PFSK-1 (cell line): ENCODE measurements around the gene GDF10.

Experiments used
- POLR2AphosphoS5 ChIP-seq: IDR thresholded peaks from 2 replicates; pipeline ENCODE4 v1.6.1; 2012; ENCODE audit warnings: low read depth, mild to moderate bottlenecking, control low read depth, low read length, moderate library complexity
- SIN3A ChIP-seq: IDR thresholded peaks from 2 replicates; pipeline ENCODE4 v1.6.1; 2012; ENCODE audit warnings: mild to moderate bottlenecking, low read length, moderate library complexity, borderline replicate concordance; ENCODE audit not compliant: insufficient read depth
- TAF1 ChIP-seq: IDR thresholded peaks from 2 replicates; pipeline ENCODE4 v1.6.1; 2012; ENCODE audit warnings: low read length, control low read depth, borderline replicate concordance; ENCODE audit not compliant: insufficient read depth
- TF ChIP-seq, protein P1 (sequence below), 2 experiments: IDR thresholded peaks; 2 replicates each; pipeline versions ENCODE4 v1.6.1 to v1.8.0; 2011 to 2012; ENCODE audit warnings: low read depth in 2 of 2, low read length in 2 of 2, control low read depth in 1 of 2, inconsistent platforms in 1 of 2, mild to moderate bottlenecking in 1 of 2, moderate library complexity in 1 of 2; ENCODE audit not compliant: insufficient read depth in 1 of 2

DNA sequence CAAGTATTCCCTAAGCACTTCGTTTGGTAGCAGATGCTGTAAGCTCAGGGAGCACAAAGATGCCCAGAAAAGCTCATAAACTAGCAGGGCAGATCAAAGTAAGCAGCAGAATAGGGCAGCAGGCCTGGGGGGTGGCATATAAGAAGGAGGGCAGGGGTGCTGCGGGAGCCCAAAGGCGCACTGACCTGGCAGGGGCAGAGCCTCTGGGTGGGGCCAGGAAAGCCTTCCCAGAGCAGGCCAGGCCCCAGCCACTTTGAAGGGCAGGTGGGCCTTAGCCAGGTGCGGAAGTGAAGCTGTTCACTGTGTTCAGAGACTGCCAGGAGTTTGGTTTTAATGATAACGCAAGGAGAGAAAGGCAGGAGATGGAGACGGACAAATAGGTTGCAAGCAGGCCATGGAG is 3.9 kb downstream of the GDF10 start:
- no peak for TF ChIP-seq POLR2AphosphoS5
- TF ChIP-seq TAF1: no peak
- TF ChIP-seq, protein P1, sequence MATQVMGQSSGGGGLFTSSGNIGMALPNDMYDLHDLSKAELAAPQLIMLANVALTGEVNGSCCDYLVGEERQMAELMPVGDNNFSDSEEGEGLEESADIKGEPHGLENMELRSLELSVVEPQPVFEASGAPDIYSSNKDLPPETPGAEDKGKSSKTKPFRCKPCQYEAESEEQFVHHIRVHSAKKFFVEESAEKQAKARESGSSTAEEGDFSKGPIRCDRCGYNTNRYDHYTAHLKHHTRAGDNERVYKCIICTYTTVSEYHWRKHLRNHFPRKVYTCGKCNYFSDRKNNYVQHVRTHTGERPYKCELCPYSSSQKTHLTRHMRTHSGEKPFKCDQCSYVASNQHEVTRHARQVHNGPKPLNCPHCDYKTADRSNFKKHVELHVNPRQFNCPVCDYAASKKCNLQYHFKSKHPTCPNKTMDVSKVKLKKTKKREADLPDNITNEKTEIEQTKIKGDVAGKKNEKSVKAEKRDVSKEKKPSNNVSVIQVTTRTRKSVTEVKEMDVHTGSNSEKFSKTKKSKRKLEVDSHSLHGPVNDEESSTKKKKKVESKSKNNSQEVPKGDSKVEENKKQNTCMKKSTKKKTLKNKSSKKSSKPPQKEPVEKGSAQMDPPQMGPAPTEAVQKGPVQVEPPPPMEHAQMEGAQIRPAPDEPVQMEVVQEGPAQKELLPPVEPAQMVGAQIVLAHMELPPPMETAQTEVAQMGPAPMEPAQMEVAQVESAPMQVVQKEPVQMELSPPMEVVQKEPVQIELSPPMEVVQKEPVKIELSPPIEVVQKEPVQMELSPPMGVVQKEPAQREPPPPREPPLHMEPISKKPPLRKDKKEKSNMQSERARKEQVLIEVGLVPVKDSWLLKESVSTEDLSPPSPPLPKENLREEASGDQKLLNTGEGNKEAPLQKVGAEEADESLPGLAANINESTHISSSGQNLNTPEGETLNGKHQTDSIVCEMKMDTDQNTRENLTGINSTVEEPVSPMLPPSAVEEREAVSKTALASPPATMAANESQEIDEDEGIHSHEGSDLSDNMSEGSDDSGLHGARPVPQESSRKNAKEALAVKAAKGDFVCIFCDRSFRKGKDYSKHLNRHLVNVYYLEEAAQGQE (IDR thresholded peaks at IDR 0.05; ENCODE audit: insufficient read depth in 1 of 2, low read depth in 2 of 2, low read length in 2 of 2): no peak
- TF ChIP-seq SIN3A: no peak
